Tibial nerve (tissue), 4 donors: Measurements from ENCODE around the gene PMM2.

ENCODE experiments used
- EP300 ChIP-seq, 2 donors: sonication (generic); formaldehyde crosslinking; IDR thresholded peaks; one replicate each; pipeline ENCODE4 v1.6.1; 2017; ENCODE audit warnings: antibody characterized with exemption in 2 of 2, mild to moderate bottlenecking in 1 of 2
- POLR2A ChIP-seq, 2 donors: fragments of 450-650 bp; IDR thresholded peaks; one replicate each; pipeline ENCODE4 v1.6.1; 2017; ENCODE audit warnings: antibody characterized with exemption in 2 of 2, mild to moderate bottlenecking in 2 of 2, moderate library complexity in 2 of 2
- TF ChIP-seq, protein P1 (sequence below), 5 experiments: fragments of 200-600 bp in 3 of 5; fragments of 450-650 bp in 2 of 5; sonication (generic) in 3 of 5; IDR thresholded peaks; one replicate each; pipeline ENCODE4 v1.5.1; 2016 to 2019; ENCODE audit warnings: antibody characterized with exemption in 5 of 5, mild to moderate bottlenecking in 3 of 5, moderate library complexity in 2 of 5

DNA sequence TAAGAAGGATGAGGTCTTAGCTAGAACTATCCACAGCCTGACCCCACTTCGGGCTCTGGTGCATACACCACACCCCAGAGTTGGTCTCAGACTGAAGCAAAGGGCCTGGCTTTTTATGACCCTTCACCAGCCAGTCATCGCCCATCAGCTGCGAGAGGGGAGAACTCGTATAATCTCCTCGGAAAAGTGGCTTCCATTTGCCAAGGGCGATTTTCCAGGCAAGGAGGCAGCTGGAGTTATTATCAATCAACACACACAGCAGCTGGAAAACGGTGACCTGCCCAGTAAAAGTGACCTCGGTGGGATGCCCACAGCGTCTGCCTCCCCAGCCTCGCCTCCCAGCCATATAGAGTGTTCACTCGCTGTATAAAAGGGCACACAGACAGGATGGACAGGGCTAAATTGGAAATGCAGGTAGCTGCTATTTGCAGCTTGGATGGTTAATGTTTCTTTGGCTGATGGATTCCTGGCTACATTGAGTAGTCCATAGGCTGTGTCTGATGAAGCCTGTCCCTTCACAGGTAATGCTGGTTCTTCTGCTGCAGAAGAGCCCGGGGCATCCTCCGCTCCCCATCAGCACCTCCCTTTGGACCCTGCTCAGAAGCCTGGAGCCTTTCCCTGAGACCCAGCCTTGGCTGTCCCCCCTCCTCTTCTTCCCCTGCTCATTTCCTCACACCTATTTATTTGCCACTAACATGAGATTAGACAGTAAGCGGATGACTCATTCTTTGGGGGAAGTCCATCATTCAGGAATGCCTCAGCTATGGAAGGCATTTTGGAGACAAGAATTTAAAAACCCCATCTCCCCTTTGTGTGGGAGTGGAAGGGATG is 45.9 kb upstream of the PMM2 start:
- TF ChIP-seq, protein P1, sequence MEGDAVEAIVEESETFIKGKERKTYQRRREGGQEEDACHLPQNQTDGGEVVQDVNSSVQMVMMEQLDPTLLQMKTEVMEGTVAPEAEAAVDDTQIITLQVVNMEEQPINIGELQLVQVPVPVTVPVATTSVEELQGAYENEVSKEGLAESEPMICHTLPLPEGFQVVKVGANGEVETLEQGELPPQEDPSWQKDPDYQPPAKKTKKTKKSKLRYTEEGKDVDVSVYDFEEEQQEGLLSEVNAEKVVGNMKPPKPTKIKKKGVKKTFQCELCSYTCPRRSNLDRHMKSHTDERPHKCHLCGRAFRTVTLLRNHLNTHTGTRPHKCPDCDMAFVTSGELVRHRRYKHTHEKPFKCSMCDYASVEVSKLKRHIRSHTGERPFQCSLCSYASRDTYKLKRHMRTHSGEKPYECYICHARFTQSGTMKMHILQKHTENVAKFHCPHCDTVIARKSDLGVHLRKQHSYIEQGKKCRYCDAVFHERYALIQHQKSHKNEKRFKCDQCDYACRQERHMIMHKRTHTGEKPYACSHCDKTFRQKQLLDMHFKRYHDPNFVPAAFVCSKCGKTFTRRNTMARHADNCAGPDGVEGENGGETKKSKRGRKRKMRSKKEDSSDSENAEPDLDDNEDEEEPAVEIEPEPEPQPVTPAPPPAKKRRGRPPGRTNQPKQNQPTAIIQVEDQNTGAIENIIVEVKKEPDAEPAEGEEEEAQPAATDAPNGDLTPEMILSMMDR (IDR thresholded peaks at IDR 0.05) = no peak
- TF ChIP-seq POLR2A (IDR thresholded peaks at IDR 0.05) = no peak
- no peak for TF ChIP-seq EP300 (IDR thresholded peaks at IDR 0.05)
